H4 (cell line): ENCODE measurements around the gene SLC6A9. TPM values are rescaled to one million over a fixed set of nuclear protein-coding genes. Genes with fewer than 3 reads are reported as not detected.

Experiments
- DNase-seq: peaks from one replicate; pipeline ENCODE4 v3.0.0-alpha.2; 2015; ENCODE audit warnings: low spot score
- total RNA-seq: library from RNA; depleted of rRNA; stranded (reverse); fragments of >200 nt; shearing (Covaris generic); gene quantifications from 2 replicates; pipeline ENCODE4 v1.2.3, GENCODE V29; 2014

Gene SLC6A9
- total RNA-seq, 1 experiment from 2014 or later, result 10.0 TPM

DNA sequence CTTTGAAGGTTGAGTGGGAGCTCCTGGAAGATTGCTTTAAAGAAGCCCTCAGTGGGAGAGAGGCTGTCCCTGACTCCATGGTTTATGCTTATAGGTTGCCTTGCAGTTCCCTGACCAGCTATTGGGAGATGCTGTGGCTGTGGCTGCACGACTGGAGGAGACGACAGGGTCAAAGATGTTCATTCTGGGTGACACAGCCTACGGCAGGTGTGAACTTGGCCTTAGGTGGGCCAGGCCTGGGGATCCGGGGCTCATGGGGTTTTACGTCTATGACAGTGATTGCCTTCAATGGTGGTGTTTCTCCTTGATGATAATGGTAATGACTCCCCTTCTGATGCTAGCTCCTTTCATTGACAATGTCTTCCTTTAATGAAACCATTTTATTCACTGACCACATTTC lies 60.8 kb downstream of the SLC6A9 start:
- DNase-seq, result no peak

DNA sequence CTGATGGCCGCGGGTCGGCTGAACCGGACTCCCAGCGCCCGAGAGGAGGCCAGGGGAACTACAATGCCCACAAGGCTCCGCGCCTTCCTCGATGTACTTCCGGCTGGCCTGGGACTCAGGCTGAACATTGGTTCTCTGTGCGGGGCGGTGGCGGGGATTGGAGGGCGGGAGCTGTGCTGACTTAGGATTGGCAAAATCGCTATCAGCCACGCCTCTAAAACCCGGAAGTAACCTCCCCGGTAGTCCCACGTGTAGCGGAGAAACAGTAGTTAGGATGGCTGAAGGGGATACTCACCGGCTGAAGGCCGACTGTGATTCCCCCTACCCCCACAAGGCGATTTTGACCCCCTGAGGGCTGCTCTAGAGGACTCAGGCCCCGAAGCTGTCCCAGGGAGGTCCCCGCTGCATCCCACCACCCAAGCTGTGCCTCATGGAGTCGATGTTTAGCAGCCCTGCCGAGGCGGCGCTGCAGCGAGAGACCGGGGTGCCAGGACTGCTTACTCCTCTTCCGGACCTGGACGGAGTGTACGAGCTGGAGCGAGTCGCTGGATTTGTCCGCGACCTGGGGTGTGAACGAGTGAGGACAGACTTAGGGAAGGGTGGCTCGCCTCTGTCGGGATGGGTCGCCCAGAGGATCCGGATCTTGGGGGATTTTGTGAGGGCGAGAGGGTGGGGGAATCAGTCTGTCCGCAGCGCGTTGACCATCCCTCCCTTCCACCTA lies 61.4 kb downstream of the SLC6A9 start, which contains the start of gene DPH2:
TSS of gene DPH2 (plus strand) at position 265 of the 721 bp plus-strand sequence. CDS start at position 431, 166 bp downstream.
- DNase-seq, result peak; percentile 98

DNA sequence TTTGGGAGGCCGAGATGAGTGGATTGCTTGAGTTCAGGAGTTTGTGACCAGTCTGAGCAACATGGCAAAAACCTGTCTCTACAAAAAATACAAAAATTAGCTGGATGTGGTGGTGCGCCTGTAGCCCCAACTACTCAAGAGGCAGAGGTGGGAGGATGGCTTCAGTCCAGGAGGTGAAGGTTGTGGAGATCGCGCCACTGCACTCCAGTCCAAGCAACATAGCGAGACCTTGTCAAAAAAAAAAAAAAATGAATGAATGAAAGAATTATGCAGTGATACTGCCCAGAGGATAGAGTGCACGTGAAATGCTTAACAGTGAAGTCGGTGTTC lies 61.9 kb downstream of the SLC6A9 start:
- no peak for DNase-seq

DNA sequence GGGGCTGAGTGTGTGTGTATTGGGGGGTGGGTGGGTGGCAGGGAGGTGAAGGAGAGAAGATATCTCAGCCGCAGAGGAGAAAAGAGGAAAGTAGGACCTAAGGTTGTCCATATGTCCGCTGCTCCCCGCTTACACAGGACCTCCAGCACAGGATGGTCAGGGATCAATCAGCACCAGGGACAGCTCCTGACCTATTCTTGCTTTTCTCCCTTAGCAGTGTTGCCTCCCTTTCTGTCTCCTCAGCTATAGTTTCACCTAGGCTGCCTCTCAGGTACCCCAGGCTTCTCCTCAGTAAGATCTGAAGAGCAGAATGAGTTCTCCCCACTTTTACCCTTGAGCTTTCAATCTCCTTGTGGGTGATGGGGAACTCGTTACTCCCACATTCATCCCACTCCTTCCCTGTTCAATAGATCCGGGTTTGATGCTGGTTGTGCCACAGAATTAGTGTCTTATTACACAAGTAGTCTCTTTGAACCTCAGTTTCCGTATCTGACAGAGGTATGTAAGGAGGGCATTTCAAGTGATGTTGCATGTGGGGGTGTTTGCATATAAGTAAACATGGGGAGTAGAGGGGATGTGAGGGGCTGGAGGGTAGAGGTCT lies 62.8 kb downstream of the SLC6A9 start:
- DNase-seq, result no peak

DNA sequence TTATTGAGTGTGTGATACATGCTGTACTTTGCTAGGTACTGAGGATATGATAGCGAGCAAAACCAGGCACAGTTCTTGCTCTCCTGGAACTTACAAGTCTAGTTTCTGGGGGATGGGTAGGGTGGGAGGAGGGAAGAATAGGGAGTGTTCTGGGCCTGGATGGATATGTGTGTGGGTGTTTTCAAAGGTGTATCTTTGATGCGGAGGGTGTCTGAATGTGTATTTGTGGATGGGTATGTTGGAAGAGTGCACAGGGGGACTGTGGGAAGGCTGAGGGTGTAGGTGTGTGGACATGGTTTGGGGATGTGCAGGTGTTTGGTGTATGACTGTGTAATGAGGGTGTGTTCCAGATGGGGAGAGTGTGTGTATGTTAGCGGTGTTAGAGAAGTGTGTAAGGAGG lies 65.9 kb downstream of the SLC6A9 start:
- DNase-seq, result no peak

DNA sequence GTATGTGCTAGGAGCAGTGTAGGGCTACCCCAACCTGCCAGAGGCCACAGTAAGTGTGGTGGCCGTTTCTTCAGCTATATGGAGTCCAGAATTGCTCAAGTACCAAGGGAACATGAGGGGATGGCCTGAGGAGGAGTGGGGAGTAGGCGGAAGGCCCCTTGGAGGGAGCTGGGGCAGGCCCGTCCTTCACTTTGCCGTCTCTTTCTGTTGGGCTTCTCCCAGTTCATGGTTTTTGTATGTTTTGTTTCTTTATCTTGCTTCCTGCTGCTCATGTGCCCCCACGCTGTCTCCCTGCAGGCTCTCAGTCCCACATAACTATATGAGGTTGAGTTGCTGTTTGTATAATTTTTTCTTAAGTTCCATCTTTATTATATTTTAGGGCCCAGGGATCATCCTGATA lies 67.4 kb downstream of the SLC6A9 start:
- DNase-seq, result no peak

DNA sequence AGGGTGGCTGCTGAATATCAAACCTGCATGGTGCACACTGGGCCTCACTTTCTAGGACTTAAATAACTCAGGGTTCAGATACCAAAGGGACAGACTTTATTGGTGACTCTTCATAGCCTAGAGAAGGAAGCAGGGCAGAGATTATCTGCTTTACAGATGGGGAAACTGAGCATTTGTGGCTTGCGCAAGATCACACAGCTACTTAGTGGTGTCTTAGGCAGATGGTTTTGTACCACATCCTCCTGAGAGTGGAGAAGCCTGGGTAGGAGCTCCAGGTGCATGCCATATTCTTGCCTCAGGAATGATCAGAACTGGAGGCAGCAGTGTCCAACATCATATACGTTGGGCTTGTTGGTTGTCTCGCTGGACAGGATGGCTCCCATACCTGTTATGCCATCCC lies 68.3 kb downstream of the SLC6A9 start:
- DNase-seq, result no peak

DNA sequence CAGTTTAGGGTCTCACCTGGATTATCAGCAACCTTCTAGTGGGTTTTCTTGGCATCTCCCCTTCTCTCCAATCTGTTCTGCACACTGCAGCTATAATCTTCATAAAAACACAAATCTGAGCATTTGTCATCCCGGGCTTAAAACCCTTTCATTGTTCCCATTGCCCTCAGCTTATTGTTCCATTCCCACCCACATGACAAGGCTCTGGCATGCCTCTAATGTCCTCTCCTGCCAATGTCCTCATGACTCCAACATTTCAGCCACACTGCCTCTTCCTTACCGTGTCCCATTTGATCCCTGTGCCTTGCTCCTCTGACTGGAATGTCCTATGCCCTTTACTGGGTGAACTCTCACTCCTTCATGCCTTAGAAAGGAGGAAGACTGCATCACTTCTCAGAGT lies 68.9 kb downstream of the SLC6A9 start:
- DNase-seq, result no peak

DNA sequence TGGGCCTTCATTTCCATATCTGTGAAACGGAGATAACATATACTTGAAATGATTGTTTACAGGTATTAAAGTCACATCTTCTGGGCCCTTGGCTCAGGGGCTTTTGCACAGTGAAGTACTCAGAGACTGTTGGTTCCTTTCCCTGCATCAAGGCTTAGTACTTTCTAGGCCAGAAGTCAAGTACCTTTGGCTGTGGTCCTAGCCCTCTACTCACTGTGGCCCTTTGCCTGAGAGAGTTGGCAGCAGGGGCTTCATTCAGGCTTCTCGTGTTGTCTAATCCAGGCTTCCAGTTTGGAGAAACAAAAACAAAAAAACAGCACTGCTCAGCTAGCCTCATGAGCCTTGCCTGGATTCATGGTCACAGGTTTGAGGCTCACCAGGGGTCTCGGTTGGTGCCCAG lies 69.6 kb downstream of the SLC6A9 start:
- DNase-seq, result no peak

DNA sequence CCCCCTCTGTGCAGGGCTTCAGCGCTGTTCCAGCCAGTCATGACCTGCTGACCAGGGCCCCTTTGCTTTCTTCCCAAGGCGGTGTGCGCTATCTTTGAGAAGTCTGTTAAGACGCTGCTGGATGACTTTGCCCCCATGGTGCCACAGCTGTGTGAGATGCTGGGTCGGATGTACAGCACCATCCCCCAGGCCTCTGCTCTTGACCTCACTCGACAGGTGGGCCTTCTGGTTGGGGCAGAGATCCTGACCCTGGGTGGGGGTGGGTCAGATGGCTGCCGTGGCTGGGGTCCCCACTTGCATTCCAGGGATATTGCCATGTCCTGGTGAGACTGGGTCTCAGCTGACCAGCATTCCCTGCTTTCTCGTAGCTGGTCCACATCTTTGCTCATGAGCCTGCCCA lies 70.5 kb downstream of the SLC6A9 start:
- no peak for DNase-seq

DNA sequence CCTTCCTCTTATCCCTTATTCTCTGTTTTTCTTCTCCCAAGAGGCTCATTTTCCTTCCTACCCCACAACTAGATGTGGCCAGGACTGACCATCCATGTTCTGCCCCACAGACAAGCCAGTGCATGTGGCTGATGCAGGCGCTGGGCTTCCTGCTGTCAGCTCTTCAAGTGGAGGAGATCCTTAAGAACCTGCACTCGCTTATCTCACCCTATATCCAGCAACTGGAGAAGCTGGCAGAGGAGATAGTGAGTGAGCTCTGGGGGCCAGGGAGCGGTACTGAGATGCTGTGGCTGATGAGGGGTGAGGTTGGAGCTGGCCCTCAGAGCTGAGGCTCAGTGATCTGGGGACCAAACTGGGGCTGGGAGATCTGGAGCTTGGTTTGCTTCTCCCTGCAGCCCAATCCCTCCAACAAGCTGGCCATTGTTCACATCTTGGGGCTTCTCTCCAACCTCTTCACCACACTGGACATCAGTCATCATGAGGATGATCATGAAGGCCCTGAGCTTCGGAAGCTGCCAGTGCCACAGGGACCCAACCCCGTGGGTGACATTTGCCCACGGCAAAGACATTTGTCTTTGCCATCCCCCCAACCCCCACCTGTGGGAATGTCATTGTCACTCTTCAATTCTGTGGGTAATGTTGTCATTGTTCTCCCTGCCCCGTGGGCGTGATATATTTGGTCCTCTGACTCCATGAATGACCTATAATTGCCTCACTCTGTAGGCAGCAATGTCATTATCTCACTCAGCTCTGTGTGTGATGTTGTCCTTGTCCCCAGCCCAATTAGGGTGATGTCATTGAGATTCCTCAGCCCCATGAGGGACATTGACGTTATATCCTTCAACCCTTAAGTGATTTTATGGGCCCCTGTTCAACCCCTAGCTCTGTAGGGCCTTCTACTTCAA lies 72.7 kb downstream of the SLC6A9 start:
- no peak for DNase-seq

DNA sequence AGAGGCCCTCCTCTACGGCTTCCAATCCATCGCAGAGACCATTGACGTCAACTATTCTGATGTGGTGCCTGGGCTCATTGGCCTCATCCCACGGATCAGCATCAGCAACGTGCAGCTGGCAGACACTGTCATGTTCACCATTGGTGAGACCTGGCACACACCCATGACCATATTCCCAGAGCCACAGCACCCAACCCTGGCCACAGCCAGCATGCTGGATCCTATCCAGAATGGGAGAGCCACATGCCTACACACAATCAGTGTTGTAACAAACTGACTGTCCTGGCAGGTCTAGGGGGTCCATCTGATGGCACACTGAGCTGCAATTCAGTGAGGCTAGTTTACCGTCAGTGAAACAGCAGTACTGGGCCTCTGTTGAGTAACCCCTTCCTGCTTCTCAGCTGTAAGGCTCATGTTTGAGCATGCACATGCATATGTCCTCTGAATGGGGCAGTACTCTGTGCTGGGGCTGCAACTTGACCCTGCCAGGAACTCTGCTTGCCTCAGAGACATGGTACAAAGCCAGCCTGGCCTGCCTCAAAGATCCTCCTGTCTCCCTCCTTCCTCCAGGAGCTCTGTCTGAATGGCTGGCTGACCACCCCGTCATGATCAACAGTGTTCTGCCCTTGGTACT lies 73.7 kb downstream of the SLC6A9 start:
- DNase-seq, result no peak

DNA sequence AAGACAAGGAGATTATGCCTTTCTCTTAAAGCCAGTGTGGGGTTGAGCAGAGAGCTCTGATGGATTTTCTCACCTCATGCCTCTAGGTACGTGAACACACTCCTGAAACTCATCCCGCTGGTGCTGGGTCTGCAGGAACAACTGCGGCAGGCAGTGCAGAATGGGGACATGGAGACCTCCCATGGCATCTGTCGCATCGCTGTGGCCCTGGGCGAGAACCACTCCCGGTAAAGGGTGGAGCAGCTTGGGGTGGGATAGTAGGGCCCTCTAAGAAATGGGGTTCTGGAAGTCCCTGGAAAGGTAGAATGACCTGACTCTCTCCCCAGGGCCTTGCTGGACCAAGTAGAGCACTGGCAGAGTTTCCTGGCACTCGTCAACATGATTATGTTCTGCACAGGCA lies 75.0 kb downstream of the SLC6A9 start:
- DNase-seq, result no peak

DNA sequence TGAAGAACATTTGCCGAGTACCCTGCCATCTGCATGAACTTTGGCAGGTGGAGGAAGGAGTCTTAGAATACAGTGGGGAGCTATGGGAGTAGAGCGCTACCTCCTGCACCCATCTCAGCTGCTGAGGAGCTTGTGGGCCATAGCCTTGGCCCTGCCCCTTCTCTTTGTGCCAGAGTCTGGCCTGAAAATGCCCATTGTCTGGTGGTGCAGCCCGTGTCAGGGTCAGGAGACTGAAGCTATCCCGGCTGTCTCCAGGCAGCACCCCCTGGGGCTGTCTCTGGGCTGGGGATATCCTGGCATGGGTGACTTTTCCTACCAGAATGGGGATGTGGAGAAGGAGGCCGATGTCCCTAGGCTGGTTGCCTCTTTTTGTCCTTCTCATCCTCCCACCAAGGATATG lies 77.2 kb downstream of the SLC6A9 start:
- DNase-seq, result no peak

DNA sequence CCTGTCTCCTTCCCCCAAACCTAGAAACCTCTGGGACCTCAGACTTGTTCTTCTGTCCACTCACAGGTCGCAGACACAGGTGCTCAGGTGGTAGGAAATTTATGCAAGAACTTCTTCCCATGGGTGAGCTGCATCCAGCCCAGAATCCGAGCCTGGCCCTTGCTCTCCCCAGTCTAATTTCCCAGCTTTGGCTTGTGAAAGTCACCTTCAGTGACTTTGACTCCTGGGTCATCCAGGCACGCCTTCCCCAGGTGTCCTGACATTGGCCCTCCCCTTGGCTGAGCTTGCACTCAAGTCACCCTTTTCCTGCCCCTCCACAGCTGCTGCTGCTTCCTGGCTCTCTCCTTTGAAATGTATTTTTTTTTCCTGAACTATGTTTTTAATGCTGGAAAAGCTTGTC lies 77.9 kb downstream of the SLC6A9 start:
- no peak for DNase-seq

DNA sequence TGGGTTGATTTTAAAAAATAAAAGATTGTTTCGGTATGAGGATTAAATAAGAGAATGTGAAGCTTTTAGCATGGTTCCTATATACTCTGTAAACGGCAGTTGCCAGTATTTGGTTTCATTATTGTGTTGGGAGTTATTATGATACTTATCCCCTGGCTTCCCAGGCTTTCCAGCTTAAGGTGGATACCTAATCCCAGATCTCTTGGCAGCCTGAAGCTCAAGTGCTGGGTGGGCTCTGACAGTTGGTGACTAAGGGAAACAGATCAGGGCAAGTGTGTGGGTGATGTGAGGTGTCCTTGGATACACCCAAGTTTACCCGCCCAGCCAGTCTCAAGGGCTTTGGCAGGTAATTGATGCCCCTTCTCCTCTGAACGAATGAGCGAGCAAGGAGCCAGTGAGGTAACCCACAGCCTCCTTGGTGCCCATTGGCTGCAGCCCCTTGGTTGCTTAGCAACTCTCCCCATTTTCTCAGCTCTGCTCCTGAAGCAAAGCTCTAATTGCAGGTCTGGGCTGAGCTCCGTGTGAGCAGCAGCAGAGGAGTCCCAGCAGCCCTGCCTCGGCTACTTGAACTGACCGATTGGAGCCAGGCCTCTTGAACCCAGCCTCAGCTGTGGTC lies 78.4 kb downstream of the SLC6A9 start:
- DNase-seq, result no peak

DNA sequence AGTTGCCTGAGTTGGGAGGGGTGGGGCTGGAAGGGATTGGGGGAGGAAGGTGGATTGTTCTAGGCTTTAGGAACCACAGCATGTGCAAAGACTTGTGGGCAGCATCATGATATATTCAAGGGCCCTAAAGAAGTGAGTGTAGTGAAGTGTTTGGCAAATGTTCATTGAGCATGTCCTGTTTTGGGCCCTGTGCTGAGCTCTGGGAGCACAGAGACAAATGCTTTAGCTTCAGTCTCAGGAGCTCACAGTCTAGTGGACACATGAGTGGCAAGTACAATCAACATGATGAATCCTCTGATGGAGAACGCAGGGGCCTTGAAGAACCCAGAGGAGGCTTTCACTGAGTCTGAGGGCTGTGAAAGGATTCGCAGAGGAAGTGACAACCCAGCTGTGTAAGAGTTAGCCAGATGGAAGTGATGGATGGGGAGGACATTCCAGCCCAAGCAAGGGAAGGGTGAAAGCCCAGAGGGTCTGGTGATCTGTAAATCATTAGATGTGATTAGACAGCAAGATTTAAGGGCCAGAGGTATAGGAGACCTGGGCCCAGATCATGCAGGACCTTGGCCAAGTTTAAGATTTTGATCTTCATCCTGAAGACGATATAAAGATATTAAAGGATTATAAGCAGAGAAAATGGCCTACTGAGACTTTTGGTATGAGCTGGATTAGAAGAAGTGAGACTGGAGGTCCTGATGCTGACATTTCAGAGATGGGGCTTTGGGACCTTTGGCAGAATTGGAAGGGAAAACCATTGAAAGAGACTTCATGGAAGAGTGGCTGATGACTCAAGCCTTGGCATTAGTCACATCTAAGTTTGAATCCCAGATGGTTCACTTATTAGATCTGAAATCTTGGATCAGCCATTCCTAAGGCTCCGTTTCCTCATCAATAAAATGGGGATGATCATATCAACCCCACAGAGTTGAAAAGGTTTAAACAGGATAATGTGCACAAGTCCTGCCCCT lies 80.0 kb downstream of the SLC6A9 start:
- DNase-seq, result no peak

DNA sequence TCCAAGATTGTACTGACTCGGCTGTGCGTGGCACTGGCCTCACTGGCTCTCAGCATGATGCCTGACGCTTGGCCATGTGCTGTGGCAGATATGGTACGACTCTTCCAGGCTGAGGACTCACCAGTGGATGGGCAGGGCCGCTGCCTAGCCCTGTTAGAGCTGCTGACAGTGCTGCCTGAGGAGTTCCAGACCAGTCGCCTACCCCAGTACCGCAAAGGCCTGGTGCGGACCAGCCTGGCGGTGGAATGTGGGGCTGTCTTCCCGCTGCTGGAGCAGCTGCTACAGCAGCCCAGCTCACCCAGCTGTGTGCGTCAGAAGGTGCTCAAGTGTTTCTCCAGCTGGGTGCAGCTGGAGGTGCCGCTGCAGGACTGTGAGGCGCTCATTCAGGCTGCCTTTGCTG lies 81.6 kb downstream of the SLC6A9 start:
- no peak for DNase-seq

DNA sequence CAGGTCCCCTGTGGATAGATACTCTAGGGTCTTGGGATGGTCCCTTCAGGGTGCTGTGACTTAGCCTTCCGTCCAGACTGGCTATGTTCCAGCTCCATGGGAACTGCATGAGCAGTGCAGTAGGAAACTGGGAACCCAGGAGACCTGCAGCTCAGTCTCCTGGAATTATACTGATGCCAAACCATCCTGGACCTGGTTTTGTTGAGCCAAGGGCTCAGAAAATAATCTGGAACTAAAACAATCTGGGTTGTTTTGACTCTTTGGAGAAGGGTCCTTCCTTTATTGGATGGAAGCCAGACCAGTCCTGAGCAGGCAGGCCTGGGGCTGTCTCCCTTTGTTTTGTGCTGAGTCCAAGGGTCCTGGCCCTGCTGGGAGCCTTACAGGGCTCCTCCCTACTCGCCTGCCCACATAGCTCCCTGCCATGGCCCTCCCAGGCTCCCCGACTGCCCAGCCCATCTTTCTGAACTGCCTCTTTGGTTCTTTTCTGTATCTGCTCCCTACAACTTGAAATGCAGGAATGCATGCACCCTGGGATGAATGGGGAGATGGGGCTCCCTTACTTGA lies 83.3 kb downstream of the SLC6A9 start:
- DNase-seq, result no peak
